Loucy (cell line): Measurements from ENCODE around the gene TMEM273.

ENCODE experiments used
- H2AFZ ChIP-seq: fragments of 200-600 bp; sonication (generic); 2 replicates; pipeline ENCODE4 v1.6.0; 2016; ENCODE audit warnings: antibody characterized with exemption, mild to moderate bottlenecking, low read length, moderate library complexity
- H3F3A ChIP-seq: fragments of 200-600 bp; 2 replicates; pipeline ENCODE4 v1.6.0; 2016; ENCODE audit warnings: antibody characterized with exemption, low read depth, mild to moderate bottlenecking
- H3K27me3 ChIP-seq: fragments of 200-600 bp; sonication (generic); 2 replicates; pipeline ENCODE4 v1.6.1; 2014; ENCODE audit warnings: low read length, mild to moderate bottlenecking; ENCODE audit not compliant: insufficient read depth, poor library complexity, severe bottlenecking
- H3K36me3 ChIP-seq: fragments of 200-600 bp; sonication (generic); 2 replicates; pipeline ENCODE4 v1.6.1; 2016; ENCODE audit warnings: low read length; ENCODE audit not compliant: insufficient read depth
- H3K4me1 ChIP-seq: fragments of 200-600 bp; sonication (generic); 2 replicates; pipeline ENCODE4 v1.5.1; 2014; ENCODE audit warnings: low read length, mild to moderate bottlenecking; ENCODE audit not compliant: insufficient read depth, poor library complexity, severe bottlenecking
- H3K4me2 ChIP-seq: fragments of 200-600 bp; sonication (generic); 2 replicates; pipeline ENCODE4 v1.6.0; 2014; ENCODE audit warnings: antibody characterized with exemption, low read length, low read depth, mild to moderate bottlenecking; ENCODE audit not compliant: poor library complexity, severe bottlenecking
- H3K4me3 ChIP-seq: fragments of 200-600 bp; sonication (generic); 2 replicates; pipeline ENCODE4 v1.5.1; 2014; ENCODE audit warnings: low read length, mild to moderate bottlenecking, mixed read lengths; ENCODE audit not compliant: poor library complexity, severe bottlenecking
- H3K79me2 ChIP-seq: fragments of 200-600 bp; sonication (generic); 2 replicates; pipeline ENCODE4 v1.6.1; 2014; ENCODE audit warnings: low read length; ENCODE audit not compliant: insufficient read depth
- H3K9ac ChIP-seq: fragments of 200-600 bp; sonication (generic); 2 replicates; pipeline ENCODE4 v1.6.0; 2014; ENCODE audit warnings: mild to moderate bottlenecking, low read depth, low read length, moderate library complexity; ENCODE audit not compliant: poor library complexity, severe bottlenecking
- H3K9me2 ChIP-seq: fragments of 200-600 bp; sonication (generic); replicated peaks from 2 replicates; pipeline ENCODE4 v1.6.1; 2016; ENCODE audit warnings: low read depth, low read length, mixed read lengths
- H3K9me3 ChIP-seq: fragments of 200-600 bp; sonication (generic); 2 replicates; pipeline ENCODE4 v1.6.1; 2014; ENCODE audit warnings: mild to moderate bottlenecking, antibody characterized with exemption, low read length, low read depth; ENCODE audit not compliant: insufficient read depth
- H4K20me1 ChIP-seq: fragments of 200-600 bp; sonication (generic); 2 replicates; pipeline ENCODE4 v1.6.0; 2014; ENCODE audit warnings: antibody characterized with exemption, low read length, mild to moderate bottlenecking; ENCODE audit not compliant: insufficient read depth, poor library complexity, severe bottlenecking
- CTCF ChIP-seq: fragments of 200-600 bp; sonication (generic); conservative IDR thresholded peaks from 2 replicates; pipeline ENCODE4 v1.5.1; 2014; ENCODE audit warnings: mild to moderate bottlenecking, antibody characterized with exemption, low read length
- EZH2phosphoT487 ChIP-seq: fragments of 200-600 bp; IDR thresholded peaks from 2 replicates; pipeline ENCODE4 v1.6.1; 2018; ENCODE audit warnings: antibody characterized with exemption, mild to moderate bottlenecking, moderate library complexity, borderline replicate concordance

TMEM273 gene

GRCh38 chr10:49108656-49109055, 79.5 kb downstream of the TMEM273 start:
- no peaks in the 10 kb centered on the region for H3K36me3 ChIP-seq
- H3K9ac ChIP-seq: no peak overlapping the region
- H3K27me3 ChIP-seq: no peaks in the 10 kb centered on the region
- TF ChIP-seq EZH2phosphoT487: no peak
- TF ChIP-seq CTCF: no peak
- no peaks in the 10 kb centered on the region for H3K79me2 ChIP-seq
- H3K4me2 ChIP-seq: no peak overlapping the region
- H3K9me3 ChIP-seq: no peaks in the 10 kb centered on the region
- no peaks in the 10 kb centered on the region for H3F3A ChIP-seq
- H3K4me1 ChIP-seq: no peaks in the 10 kb centered on the region
- H2AFZ ChIP-seq: no peak overlapping the region
- no peak overlapping the region for H3K4me3 ChIP-seq
- H3K9me2 ChIP-seq: no peaks in the 10 kb centered on the region
- no peaks in the 10 kb centered on the region for H4K20me1 ChIP-seq

- Histone ChIP-seq H3K4me2 (no peak overlapping the region), H3K9me2 (no peaks in the 10 kb centered on the region), H2AFZ (no peak overlapping the region), H3K4me3 (no peak overlapping the region), H3K9ac (no peak overlapping the region), H3K27me3 (no peaks in the 10 kb centered on the region), H3K9me3 (no peaks in the 10 kb centered on the region), H3K79me2 (no peaks in the 10 kb centered on the region), H3F3A (no peaks in the 10 kb centered on the region), H3K4me1 (no peaks in the 10 kb centered on the region), H3K36me3 (no peaks in the 10 kb centered on the region), H4K20me1 (no peaks in the 10 kb centered on the region)
- TF ChIP-seq CTCF (no peak), EZH2phosphoT487 (no peak)
These were observed 80.3 kb downstream of the TMEM273 start for GRCh38 chr10:49107887-49108267.

GRCh38 chr10:49107111-49107886, 80.9 kb downstream of the TMEM273 start:
- no peak overlapping the region for H2AFZ ChIP-seq
- no peak overlapping the region for H3K9ac ChIP-seq
- H3K4me3 ChIP-seq: no peak overlapping the region
- H3K4me2 ChIP-seq: no peak overlapping the region
- no peaks in the 10 kb centered on the region for H3K4me1 ChIP-seq
- no peaks in the 10 kb centered on the region for H3K27me3 ChIP-seq
- no peaks in the 10 kb centered on the region for H3K79me2 ChIP-seq
- H3K36me3 ChIP-seq: no peaks in the 10 kb centered on the region
- H4K20me1 ChIP-seq: no peaks in the 10 kb centered on the region
- H3K9me3 ChIP-seq: no peaks in the 10 kb centered on the region
- TF ChIP-seq CTCF (no peak), EZH2phosphoT487 (no peak)
- H3F3A ChIP-seq: no peaks in the 10 kb centered on the region
- no peaks in the 10 kb centered on the region for H3K9me2 ChIP-seq
